NCI-H82 treated with DMSO at 0.1 percent for 48 hours (cell line): ENCODE data around the gene GFPT1.

Source experiments
- DNase-seq: peaks from one replicate; lab custom pipeline; 2025; ENCODE audit not compliant: unreplicated experiment; lab: John Stamatoyannopoulos, UW

The GFPT1 gene

DNA sequence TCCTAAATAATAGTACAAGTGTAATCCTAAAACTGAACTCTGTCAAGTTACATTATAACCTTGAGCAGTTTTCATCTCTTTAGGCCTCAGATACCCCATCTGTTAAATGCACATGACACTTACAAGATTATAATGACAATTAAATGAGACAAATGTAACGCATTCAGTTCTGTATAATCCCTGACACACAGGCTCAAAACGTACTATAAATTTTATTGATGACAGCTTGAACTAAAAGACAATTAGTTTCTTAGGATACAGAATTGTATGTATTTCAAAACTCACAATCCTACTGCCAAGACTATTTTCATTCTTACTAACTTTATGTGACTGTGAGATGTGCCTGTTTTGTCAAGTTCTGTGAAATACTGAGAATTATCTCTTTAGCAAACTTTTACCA, 56.2 kb downstream of the GFPT1 start:
- peak; percentile 30 for DNase-seq

DNA sequence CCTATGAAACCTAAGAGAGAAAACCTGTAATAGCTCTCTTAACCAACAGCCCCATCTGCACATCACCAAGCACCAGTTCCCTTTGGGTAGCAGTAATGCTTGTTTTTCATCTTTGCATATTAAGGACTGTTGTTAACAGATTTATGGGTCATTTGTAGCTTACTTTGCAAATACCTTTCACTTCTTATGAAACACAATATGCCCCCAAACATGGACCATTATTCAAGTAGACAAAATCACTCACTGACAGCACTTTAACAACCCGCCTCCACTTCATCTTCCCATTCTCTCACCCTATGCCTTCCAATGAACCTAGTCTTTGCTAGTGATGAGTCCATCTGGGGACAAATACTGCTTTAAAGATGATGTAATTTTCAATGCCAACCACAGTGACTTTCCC, 64.4 kb downstream of the GFPT1 start:
- DNase-seq = no peak

DNA sequence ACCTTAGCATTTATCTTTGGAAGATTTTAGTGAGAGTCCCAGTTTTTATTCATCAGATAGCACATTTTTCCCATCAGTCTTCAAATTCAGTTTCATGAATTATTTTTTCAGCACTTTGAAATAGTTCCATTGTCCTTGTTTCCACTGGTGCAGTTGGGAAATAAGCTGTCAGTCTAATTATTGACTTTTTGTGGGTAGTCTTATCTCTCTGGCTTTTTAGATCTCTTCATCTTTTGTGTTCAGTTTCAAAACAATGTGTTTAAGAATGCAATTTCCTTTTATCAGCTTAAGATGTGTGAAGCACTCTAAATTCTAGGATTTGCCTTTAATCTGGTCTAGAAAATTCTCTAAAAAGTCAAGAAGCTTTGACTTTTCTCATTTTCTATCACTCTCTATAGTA, 70.5 kb downstream of the GFPT1 start:
- no peak for DNase-seq

DNA sequence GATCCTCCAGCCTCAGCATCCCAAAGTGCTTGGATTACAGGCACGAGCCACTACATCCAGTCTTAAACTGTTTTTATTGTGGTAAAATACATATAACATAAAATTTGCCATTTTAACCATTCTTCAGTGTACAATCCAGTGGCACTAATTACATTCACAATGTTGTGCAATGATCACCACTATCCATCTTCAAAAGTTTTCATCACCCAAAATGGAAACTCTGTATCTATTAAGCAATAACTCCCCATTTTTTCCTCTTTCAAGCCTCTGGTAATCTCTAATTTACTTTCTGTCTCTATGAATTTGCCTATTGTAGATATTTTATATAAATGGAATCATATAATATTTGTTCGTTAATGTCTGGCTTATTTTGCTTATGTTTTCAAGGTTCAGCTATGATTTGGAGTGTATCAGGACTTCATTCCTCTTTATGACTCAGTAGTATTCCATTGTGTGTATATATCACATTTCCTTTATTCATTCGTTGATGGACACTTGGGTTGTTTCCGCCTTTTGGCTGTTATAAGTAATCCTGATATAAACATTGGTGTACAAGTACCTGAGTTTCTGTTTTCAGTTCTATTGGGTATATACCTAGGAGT, 71.8 kb downstream of the GFPT1 start:
- no peak for DNase-seq

DNA sequence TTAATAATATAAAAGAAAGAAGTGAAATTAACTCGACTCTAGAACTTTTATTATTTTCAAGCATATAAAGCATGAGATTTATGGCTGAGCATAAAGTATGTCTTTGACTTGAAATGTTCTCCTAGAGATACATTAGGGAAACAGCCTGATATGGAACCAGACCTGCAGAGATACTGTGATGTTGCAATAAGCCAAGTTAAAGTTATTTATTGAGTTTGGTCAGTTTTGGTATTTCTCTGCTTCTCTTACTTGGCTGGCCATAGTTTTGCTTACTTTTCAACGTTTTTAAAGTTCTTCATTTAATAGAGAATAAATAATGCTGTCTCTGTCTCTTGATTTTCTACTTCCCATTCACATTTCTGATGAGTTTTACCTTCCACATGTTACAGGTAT, 76.0 kb downstream of the GFPT1 start:
- DNase-seq = no peak

DNA sequence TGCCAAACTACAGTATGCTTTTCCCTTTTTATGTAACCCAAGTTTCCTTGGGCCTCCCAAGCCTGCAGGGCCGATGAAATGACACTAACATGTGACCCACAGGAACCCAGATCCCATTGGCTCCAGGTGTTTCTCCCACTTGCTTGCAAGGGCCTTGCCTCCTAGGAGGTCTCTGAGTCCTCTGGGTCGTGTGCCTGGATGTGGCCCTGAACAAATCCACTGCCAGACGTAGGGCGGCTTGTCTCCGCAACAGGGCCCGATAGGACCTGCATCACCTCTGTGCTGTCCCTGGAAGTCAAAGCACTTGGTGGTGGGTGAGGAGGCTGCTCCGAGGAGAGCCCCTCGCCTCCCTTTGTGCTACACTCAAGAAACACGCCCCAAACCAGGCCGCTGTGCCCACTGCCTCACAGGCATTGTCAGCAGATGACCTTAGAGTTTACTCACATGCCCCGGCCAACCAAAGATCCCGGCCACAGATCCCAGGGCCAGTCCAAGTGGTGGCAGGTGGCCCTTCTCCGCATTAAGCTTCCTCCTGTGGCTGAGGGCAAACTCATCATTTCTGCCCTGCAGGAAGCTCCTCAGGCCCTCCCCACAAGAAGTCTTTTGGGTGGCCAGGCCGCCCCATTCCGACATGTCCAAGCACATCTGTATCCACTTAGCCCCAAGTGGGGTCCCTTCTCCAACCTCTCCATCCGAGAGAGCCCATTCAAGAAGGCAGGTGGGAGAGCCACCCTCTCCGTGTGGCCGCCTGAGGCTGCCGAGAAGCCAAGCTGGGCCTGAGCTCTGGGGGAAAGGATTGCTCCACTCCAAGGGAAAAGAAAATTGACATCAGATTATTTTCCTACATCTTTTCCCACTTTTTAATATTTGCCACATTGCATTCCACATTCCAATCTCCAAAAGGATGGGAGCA, 76.7 kb downstream of the GFPT1 start:
- no peak for DNase-seq

- DNase-seq = no peak
Observed at GRCh38 chr2:69309351-69310110, 77.5 kb downstream of the GFPT1 start.

DNA sequence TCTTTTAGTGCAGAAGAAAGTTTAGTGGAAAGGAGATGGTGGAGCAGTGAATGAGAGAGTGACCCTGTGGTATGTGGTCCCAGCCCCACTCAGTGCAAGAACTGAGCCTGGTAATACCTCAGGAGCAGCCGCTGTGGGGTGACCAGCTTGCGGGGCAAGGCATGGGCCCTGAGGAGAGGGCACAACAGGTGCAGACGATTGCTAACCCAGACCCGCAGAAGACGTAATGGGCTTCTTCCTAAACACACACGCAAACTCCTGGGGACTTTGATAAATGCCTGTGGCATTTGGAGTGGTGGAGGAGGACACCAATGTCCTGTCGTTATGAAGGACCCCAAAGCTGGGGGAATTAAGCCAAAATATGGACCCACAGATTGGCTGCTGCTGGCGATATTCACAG, 78.7 kb downstream of the GFPT1 start:
- no peak for DNase-seq

- no peak for DNase-seq
Observed at GRCh38 chr2:69307579-69308064, 79.4 kb downstream of the GFPT1 start.

DNA sequence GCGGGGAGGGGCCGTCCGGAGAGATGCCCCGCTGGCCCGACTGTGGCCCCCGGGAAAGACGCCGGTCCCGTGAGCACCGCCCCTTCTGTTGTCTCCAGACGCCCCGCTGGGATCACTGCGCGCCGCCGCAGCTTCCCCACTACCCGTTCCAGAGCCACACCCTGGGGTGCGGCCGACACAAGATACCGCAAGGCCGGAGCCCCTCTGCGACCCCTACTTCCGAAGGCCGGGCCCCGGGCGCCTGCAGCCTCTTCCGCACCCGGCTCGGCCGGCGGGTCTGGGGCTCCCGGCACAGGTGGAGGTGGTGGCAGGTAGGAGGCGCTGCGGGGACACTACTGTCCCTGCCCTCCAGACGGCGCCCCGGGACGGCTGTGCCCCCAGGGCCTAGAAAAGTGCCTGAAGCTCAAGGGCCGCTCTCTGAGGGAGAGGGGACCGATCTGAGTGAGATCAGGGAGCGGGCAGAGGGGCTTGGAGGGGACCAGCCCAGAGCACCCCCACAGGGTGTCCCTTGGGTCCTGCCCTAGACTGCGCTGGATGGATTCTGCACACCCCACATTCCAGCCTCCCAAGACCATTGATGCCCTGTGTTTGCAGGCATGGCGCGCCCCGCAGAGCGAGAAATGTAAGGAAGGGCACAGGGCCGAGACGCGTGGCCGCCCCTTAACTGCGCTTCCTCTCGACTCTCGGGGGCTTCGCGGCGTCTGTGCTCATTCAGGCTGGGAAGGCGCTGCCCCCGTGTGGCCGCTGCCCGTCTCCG, 80.0 kb downstream of the GFPT1 start:
- DNase-seq = peak; percentile 63

DNA sequence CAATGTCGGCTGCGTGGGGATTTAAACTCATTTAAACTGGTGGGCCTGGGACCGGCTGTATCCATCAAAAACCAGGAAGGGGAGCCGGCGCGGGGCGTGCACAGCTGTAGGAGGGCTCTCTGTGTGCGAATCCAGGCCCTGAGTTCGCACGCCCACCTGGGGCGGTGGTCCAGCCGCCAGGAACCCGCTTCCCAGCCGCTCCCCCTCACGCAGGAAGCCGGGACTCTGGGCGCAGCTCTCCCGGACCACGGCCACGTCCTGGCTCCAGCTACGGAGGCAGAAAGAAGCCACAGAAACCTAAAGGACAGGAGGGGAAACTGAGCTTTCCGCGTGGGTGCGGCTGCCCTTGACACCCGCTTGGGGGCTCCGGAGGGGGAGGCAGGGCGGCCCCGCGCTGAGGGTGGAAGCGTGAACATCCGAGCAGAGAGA, 80.6 kb downstream of the GFPT1 start:
- no peak for DNase-seq

GRCh38 chr2:69305712-69306392, 81.2 kb downstream of the GFPT1 start:
- DNase-seq = no peak

DNA sequence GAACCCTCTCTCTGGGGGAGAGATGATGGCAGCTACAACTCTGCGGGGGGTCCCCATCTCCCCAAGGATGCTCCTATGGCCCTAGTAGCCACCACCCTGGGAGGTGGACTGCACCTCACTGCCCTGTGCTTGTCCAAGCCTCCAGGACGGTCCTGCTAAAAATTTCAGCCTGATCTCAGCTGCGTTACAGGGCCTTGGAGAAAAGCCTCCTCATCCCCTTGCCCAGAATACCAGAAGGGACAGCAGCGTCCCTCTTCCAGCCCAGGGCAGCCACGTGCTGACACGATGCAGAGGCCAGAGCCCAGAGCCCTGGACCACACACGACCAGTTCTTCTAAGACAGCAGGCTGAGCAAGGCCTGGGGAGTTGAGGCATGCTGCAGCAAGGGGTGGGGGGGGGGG, 81.9 kb downstream of the GFPT1 start:
- DNase-seq = no peak

- no peak for DNase-seq
Observed at GRCh38 chr2:69304656-69305055, 82.4 kb downstream of the GFPT1 start.

- no peak for DNase-seq
Observed at GRCh38 chr2:69300650-69301049, 86.4 kb downstream of the GFPT1 start.

DNA sequence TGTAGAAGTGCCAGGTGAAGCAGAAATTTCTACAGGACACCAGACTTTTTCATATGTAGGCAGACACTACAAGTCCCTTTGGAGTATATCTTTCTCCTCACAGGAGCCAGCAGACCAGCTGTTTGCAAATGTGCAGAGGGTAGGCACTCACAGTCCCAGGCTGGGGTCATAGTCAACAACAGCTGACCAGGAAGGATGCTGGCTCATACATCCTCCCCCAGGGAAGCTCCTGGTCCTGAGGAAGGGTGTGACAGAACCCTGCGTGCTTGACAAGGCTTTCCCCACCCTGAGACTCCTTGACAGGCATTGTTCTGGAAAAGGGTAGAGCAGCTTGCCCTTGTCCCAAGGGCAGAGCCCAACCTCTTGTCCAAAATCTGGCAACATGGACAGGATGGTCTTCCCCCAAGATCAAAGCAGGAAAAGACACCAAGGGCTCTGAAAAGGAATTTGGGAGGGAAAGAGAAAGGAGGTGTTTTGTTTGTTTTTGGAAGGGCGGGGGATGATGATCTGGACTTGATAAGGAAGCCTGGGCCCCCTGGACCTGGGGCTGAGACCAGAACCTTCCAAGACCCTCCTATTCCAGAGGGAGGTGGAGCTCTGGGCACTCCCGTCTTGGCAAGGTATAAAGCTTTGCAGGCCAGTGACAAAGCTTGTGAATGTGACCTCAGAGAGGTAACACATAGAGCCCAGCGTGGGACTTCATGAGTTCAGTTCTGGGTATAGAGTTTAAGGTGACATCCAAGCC, 87.1 kb downstream of the GFPT1 start:
- DNase-seq = no peak

- no peak for DNase-seq
Observed at GRCh38 chr2:69298862-69299261, 88.2 kb downstream of the GFPT1 start.

GRCh38 chr2:69298261-69298660, 88.8 kb downstream of the GFPT1 start:
- no peak for DNase-seq

GRCh38 chr2:69297216-69297615, 89.8 kb downstream of the GFPT1 start:
- DNase-seq = no peak

- DNase-seq = no peak
Observed at GRCh38 chr2:69296421-69296820, 90.6 kb downstream of the GFPT1 start.
